Activated CD8-positive, alpha-beta memory T cell treated with anti-CD3 and anti-CD28 coated beads, Interleukin-2, amount 50 U/mL, for 1 hour (primary cell): ENCODE results near the gene FOXF1.

Experiments
- DNase-seq: peaks from one replicate; pipeline ENCODE4 v3.0.0-alpha.2; 2020; ENCODE audit errors: extremely low read depth

The FOXF1 gene

DNA sequence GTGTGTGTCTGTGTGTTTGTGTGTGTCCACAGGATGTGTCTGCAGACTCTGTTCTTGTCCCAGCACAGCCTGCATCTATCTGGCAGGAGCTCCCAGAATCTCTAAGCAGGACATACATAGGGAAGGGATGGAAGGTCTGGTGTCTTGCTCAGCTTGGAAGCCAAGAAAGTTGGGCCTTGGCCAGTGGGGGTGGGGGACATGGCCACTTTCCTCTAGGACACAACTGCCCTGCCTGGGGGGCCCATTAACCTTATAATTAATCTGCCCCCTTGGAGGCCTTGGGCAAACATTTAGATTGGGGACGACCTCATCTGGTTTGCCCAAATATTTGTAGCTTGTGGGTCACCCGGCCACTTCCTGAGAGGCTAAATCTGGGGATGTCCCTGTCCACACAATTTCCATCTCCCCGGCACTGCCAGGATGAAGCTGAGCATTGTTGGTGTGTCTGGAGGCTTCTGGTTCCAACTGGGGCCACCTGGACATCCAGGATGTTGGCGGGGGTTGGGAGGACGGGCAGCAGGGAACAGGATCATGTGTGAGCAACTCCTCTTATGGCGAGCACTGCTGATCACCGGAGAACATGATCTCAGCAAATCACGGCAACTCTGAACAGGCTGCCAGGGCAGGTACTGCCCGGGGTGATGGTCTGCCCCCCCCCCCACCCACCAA, 17.2 kb upstream of the FOXF1 start:
- no peak for DNase-seq

DNA sequence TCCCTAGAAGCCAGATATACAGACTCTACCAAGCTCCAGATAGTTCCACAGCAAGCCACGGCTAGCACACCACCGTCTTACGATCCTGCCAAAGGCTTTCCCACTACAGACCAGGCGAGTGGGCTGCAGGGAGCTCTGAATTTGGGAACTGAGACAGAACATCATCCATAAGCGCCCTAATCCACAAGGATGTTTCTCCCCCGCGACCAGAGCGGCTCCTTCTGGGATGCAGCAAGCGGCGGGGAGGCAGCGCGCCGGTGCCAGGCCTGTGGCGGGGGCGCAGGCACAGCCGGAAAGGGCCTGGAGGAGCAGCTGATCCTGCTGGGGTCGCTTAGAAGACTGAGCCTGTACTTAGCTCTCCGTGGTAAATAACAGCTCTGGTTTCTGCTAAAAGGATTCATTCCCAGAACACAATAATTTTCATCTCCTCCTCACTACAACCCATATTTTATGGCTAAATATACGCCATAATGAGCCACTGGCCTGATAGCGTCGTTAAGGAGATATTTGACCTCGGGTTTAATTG, 16.2 kb upstream of the FOXF1 start:
- DNase-seq = no peak

DNA sequence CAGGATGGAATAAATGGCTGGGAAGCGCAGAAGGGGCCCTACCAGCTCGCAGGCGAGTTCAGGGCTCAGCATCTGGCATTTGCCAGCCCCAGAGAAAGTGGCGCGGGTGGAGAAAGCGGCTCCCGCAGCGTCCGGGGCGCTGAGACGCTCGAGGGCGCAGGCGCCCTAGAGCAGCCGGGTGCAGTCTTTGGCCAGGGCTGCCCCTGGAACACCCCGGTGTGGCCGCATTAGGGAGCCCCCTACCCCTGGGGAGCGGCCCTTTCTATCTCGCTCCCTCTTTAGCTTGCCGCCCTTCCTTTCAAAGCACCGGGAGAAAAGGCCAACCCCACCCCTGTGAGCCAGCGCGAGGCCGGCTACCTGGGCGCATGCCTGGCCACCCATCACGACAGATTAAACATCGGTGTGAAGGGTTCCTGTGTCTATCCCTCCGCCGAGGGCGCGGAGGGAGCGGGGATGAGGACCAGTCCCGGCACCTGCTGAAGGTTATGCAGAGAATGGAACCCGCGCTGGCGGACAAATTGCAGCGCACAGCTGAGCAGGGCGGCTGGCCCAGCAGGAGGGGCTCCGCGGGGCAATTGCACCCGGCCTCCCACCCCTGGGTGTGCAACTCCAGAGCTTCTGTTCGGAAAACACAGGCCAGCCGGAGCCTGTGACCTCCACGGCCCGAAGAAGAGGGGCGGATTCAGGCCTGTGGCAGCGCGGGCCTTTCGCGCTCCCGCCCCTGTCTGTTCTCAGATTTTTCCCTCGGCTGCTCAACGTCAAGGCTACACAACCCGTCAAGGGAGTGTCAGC, 15.6 kb upstream of the FOXF1 start:
- DNase-seq = no peak

DNA sequence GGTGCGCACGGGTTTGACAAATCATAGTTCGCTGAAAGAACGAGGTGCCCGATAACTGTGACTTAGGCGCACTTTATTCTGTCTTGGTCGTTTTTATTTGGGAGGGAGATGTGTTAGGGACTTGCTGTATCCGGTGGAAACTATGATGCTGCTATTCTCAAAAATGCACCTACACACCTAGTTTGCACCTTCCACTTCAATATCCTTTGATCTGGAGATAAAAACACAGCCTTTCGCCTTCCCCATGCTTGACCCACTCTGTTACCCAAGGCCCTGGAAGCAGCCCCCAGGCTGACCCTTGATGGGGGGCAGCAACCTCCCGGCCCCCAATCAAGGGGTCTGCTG, 15.0 kb upstream of the FOXF1 start:
- no peak for DNase-seq

DNA sequence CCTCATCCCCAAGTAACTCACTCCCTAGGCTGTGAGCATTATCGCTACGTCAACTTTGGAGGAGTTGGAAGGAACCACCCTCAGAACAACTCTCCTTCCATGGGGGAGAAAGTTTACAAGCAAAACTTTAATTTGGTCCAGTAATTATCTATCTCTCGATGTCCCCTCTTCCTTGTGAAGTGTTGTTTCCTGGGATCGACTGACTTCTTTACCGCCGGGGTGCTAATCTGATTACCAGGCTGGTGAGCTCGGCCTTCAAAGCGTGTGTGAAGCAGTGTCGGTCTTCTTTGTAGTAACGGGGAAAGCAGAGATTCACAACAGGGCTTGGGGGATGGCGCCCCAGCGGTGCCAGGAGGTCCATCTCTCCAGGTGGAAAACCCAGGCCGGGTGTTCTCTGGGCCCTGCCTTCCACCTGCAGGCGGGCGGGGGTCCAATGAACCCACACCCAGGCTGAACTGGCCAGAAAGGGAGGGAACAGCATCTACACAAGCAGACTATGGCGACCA, 14.5 kb upstream of the FOXF1 start:
- DNase-seq = no peak

DNA sequence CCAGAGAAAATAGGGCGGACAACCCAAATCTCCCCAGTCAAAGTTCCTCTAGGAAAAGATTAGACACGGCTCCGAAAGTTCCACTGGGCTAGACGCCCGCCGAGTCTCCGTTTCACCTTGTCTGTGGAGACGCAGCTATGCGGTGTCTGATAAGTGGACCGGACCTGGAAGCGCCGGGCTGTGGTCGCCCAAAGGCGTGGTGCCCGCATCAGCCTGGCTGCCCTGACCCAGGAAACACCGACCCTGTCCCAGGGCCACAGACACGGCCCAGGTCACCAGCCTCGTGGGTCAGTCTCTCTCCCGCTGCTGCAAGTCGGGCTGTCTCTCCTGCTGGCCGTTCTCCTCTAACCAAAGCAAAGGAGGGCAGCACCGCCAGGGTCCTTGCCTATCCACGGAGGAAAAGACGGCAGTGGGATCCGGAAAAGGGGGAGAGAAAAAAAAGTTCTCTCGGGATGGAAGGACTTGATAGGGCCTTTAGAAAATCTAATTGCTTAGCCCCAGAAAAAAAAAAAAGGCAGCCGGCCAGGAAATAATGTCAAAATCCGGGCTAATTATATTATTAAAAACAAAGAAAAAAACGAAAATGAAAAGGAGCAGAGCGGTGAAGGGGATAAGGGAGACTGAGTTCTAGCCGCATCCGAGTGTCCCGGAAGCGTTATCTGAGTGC, 13.9 kb upstream of the FOXF1 start:
- DNase-seq = no peak

DNA sequence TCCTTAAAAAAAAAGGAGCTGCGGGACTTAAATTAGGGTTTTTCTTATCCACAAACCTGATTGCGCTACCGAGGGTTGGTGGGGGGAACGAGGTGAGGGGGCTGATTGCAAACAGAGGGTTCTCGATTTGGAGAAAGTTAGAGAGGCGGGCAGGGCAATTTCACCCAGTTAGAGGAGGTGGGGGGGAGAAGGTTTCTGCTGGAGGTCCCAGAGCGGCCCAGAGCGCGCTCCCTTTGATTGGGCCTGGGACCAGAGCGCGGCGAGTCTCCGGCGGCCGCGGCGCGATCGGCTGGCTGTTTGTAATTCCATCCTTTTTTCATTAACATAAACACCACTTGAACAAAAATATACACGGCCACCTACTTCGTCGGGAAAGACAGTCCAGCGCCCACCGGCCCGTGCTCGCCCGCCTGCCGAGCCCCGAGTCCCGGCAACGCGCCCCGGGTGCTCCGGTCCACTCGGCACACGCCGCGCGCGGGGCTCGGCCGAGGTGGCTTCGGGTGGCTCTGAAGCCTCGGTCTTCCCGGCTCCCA, 13.3 kb upstream of the FOXF1 start:
- DNase-seq = no peak

DNA sequence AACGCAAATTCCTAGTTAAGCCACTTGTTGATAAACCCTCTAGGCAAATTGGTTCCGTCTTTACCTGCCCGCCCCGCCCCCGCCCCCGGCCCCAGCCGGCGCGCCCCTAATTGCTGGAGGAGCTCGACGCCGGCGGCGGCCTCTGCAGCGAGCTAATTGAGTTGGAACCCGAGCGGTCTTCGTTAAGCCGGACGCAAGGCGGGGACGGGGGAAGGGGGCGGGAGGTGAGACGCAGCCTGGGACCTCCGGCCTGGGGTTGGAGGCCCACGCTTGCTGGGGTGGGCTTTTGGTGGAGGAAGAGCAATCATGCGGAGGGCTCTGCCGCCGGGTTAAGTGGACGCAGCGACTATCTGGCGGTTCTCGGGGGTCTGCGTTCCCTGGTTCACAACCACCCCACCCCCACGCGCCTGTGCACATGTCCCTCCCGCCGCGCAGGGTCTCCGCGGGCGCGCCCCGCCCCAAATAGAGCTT, 12.7 kb upstream of the FOXF1 start:
- no peak for DNase-seq

DNA sequence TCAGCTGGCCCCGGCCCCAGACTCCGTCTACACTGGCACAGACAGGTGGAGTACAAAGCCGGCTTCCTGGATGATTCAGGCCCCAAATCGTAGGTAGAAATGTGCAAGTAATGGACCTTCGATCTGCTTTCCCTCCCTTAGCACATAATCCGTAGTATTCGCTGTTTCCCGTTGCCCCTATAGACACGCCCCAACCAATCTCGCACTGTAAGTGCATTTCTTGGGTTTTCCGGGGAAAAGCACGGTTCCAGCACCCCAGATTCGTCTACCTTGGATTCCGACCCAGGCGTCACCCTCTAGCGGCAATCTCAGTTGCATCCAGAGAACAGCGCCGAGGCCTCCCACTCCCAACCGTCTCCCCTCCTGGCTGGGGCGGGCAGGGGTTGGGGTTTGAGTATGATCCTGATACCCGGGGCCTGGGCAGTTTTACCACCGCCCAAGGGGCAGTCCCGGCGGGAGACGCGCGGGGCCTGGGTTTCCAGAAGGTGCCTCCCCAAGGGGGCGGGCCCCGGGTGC, 12.1 kb upstream of the FOXF1 start:
- no peak for DNase-seq

DNA sequence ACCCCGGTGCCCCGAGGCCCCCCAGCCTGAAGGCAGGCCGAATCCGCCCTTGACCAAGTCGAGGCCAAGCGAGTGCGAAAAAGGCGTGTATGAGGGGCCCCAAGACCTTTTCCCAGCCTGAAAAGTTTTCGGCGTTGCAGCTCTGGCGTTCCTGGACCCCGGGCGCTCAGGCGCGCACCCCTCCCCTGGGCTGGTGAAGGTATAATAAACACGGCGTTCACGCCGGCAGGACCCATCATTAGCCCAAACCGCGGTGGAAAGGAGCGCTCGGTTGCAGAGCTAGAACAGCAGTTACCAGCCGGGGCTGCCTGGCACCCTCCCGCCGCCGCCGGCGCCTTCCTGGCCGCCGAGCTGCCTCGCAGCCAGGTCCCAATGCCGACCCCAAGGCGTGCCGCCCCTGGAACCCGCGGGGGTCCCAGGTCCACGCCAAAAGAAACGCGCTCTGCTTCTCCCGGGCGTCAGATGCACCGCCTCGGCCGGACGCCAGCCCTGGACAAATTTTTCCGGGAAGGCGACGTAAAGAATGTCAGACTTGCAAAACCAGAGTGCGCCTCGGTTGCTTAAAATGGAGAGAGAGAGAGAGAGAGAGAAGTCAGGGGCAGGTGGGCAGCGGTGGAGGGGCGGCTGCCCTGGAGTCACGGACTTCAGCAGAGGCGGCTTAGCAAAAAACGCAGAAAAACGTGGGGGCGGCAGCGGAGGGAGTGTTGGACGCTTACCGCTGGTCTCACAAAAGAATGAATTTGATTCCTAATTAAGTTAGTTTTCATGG, 11.5 kb upstream of the FOXF1 start:
- DNase-seq = no peak

DNA sequence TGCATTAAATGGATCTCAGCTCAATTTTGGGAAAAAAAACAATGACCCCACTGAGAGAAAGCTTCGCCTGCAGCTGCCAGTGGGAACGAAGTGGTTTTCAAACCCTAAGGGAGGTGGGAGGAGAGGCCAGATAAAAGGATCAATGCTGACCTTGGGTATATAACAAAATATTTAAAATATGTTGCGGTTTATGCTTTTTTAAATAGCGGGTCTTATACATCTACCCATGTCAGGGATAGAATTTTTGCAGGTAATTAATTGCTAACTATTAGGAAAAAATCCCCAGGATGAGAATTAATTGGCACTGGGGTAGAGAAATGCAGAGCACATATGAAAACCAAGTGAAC, 10.9 kb upstream of the FOXF1 start:
- DNase-seq = no peak

DNA sequence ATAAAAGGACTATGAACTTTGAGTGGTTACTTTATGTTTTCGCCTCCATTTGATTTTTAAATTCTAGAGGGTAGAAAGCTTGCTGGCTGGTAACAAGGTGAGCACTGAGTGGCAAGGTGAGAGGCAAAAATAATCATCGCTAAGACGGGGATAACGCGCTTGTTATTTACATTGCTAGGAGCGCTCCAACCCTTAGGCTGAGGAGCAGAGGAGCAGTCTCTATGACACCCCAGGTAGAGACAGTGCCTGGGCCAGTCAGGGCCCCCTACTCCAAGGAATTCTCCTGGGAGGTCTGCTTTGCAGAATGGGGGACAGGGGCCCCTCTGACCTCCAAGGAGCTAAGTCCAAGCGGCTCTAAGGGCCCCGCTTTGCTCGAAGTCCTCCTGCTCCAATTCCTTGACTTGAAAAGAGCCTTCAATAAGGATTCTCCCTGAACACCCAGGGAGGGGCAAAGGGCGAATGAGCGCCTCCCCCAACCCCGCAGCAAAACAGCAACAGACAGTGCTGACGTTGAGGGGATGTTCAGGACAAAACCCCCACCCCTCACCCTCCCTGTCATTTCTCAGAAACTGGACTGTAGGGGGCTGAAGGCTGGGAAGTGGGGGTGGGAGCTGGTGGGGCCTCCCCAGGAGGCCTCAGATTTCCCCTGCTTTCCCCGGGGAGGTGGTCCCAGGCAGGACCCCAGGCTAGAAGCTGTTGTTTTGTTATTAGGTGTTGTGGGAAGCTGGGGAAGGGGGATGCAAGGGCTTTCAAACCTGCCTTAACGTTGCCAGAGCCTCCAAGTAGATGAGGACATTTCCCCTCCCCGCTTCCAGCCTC, 10.2 kb upstream of the FOXF1 start:
- DNase-seq = no peak

DNA sequence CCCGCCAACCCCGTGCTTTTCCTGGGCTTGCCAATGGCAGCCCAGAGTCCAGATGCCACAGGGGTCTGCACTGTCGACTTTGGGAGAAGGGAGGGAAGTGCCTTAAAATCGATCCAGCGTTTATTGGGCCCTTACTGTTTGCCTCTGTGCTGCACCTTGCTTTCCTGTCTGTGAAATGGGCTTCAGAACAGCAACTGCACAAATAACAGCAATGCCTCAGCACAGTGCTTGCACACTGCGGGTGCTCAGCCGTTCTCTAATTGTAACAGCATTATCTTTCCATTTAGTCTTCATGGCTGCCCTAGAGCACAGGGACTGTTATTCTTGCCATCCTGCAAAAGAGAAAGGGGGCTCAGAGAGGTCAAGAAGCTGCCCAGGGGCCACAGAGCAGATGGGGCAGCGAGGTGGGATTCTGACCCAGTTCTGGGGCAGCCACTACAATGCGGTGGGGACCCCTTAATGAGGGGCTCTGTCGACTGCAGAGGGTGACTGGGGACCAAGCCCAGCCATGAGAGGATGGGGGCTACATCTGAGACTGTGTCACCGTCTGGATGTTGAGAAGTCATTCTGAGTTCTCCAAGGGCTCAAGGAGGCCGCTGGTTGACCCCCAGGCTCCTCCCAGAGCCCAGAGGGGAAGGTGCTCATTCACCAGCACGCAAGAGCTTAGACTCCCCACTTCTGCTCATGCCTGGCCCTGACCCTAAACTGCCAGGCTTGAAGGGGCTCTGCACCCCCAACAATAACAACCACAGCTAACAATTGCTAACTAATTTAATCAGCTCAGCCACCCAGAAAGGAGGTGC, 9.4 kb upstream of the FOXF1 start:
- no peak for DNase-seq

DNA sequence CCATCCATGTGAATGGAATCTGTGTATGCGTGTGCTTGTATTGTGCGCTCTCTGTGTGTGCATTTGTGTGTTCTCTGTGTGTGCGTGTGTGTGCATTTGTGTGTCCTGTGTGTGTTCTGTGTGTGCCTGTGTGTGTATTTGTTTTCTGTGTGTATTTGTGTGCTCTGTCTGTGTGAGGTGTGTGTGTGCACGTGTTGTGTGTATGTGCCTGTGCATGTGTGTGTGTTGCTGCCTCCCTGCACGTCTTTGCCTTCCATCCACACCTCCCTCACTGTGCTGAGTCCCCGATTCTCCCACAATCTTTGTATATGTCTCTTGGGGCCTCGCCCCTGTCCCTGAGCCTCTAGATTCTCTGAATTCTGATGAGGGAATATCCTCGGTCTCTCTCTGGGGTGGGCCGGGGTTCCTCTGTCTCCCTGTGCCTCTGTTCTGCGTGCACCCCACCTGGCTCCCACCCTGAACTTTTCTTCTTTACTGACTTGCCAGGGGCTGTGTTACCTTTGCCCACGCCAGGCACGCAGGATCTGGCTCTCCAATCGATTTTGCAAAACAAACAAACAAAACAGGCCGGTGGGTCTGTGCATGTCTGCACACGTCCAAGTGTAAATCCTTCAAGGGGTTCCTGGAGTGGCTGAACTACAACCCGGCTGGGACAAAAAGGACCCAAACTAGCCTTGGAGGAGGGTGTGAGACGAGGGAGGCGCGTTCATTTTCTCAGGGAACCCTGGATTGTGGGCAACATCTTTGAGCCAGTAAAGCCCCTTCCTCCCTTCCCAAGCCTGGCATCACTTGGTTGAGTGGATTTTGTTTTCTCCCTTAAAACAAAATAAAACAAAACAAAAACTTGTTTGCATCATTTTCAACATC, 8.1 kb upstream of the FOXF1 start:
- DNase-seq = no peak

DNA sequence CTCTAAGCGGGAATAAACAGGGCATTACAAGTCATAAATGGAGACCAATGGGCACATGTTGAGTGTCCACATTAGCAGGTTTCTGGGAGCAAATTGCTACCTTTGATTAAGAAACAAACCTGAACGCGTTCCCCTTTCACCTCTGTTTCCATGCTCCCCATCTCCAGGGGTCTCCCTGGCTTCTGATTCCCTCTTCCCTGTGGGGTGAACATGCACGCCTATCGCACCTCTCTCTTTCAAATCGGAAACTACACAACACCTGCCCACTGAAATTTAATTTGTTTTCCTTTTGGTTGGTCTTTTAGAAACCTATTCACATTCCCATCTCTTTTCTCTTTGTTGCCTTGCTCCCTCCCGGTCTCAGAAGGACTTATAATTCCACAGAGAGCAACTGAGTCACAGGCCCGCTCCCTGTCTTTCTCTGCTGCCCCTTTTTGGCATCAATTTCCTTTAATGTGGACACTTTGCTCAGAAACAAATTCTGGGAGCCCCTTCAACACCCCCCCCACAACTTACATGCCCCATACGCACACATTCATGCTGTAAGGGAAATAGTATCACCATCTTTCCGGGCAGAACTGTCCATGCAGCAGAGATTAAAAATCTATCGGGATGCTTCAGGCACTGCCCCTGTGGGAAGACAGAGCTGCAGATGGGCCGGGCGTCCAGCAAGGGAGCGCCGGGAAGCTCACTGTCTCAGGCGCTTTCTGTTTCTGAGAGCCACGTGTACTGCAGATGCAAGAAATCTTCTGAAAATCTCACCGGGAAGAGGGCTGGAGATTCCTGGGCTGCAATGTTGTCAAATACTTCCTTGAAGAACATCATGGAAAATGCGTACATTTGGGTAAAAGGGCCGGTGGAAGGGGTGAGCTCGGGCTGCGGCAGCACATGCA, 7.2 kb upstream of the FOXF1 start:
- DNase-seq = no peak

DNA sequence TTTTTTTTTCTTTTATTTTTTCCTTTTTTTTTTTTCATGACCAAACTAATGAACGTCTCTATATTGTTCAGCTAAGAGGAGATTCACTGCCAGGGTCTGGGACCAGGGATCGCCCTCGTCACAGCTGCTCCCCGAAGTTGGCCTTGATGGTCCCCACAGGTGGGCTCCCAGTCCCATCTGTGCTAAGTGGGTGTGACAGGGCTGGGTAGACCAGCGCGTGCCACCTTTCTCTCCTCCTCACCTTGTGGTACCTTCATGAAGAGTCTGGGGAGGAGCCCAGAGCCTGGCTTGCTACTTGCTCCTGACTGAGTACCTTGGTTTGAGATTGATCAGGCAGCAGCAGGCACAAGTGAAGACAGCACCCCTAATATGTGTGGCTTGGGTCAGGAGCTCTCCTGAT, 6.5 kb upstream of the FOXF1 start:
- DNase-seq = no peak

DNA sequence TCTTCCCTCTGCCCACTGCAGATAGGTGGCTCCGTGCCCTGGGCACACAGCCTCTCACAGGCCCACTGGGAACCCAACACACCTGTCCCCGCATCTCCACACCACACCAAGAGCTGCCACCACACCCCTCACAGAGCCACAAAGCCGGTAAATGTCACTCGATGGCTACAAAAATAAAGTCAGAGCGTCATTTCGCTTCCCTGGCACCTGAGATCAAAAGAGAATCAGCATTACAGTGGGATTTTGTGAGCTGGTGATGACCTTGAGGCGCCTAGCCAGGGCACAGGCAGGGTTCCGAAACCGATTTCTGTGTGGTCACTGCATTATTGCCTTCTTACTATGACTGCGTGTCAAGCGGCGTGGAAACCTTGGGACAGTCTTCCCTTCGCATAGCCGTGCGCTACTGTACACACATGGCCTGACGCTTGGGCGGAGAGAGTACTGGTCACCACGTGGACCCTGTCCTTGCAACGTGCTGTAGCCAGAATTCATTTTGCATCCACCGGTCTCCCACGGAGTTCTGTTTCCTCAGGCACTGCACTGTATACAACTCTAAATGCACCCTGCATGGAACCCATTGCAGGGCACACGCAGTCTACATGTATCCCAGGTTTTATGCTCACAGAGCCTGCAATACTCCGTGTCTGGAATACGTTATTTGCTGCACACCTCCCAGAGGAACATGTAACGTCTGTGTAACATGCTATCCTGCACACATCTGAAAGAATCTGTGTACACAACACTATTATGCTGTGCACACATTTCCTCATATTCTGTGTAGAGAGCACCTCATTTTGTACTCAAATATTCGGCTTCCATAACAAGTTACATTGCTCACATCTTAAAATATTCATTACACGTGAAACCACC, 5.8 kb upstream of the FOXF1 start:
- no peak for DNase-seq
